Smooth muscle cell of the pulmonary artery (primary cell): Measurements from ENCODE around the gene ARL8A. TPM values are rescaled to one million over a fixed set of nuclear protein-coding genes. Genes with fewer than 3 reads are reported as not detected.

Source experiments
- total RNA-seq: library from RNA; depleted of rRNA; stranded (reverse); fragments of >200 nt; gene quantifications from 2 replicates; pipeline ENCODE4 v1.2.3, GENCODE V29; 2014

The ARL8A gene
- 26.2 and 36.1 TPM in 2 replicates for total RNA-seq

DNA sequence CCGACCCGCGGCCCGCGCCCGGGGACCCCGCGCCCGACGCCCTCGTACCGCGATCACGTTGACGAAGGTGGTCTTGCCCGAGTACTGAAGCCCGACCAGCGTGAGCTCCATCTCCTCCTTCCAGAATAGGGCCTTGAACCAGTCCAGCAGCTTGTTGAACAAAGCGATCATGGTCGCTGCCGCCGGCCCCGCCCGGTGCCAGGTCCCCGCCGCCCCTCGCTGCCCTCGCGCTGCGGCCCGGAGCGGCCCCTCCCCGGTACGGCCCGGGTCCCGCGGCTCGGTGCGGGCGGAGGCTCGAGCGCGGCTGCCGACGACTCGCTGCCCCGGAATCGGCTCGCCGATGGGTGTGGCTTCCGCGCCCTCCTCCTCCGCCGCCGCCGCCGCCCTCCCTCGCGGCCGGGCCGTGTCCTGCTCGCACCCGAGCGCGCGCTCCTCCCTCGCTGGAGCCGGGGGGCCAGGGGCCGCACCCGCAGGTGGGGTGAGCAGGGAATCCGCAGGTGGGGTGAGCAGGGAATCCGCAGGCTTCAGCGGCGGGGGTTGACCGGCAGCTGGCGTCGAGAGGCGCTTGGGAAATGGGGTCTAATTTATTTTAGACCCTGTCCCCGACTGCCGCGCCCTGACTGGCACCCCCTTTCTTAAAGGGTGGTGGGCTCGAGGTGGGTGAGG lies at the start of gene ARL8A:
TSS of gene ARL8A (minus strand) at position 336 of the 666 bp plus-strand sequence. CDS start at position 171, 165 bp downstream.

DNA sequence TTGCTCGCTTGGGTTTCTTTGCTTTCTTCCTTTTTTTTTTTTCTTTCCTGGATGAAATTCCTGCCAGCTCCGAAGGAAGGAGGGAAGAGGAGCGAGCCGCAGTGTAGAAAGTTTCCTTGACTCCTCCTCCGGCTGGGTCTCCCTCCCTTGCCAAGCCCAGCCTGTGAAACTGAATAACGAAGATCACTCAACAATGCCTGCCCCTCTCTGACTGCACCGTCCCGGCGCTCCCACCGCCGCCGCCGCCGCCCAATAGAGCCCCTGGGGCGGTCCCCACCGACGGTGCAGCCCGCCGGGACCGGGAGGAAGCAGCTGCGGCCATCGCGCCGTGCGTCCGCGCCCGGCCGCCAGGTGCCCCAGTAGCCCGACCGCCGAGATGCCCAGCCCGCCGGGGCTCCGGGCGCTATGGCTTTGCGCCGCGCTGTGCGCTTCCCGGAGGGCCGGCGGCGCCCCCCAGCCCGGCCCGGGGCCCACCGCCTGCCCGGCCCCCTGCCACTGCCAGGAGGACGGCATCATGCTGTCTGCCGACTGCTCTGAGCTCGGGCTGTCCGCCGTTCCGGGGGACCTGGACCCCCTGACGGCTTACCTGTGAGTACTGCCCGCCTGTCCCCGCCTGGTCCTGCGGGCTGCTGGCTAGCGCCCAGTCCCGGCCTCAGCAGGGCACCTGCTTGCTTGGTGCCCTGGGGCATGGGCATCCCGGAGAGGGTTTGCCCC lies 49.2 kb upstream of the ARL8A start, which contains the start of gene LGR6:
TSS of gene LGR6 (plus strand) at position 186 of the 714 bp plus-strand sequence. CDS start at position 377, 191 bp downstream.

DNA sequence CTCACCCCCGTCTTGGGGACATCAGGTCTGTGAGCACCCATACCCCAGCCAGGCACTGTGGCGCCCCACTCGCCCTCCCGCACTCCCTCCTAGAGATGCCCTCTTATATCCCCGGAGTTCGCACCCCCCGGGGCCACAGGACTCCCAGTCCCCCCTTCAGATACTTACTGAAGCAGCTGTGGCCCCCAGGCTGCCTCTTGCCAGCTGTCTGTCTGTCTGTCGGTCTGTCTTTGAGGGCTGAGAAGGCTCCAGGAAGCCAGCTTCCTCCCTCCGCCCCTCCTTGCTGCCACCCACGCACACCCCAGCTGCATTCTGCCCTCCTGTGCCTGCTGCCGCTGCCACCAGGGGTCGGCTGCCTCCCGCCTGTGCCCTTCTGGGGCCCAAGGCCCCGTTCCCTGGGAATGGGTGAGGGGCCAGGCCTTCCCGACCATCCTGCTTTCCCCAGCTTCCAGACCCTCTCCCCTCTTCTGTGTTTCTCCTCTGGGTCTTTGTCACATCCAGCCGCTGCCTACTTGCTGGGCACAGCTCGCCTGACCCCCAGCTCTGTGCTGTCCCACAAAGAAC lies 15.9 kb upstream of the ARL8A start, which contains the start of gene PTPN7:
TSS of gene PTPN7 (minus strand) at position 226 of the 564 bp plus-strand sequence. CDS start 1,200 bp downstream, outside the sequence.

DNA sequence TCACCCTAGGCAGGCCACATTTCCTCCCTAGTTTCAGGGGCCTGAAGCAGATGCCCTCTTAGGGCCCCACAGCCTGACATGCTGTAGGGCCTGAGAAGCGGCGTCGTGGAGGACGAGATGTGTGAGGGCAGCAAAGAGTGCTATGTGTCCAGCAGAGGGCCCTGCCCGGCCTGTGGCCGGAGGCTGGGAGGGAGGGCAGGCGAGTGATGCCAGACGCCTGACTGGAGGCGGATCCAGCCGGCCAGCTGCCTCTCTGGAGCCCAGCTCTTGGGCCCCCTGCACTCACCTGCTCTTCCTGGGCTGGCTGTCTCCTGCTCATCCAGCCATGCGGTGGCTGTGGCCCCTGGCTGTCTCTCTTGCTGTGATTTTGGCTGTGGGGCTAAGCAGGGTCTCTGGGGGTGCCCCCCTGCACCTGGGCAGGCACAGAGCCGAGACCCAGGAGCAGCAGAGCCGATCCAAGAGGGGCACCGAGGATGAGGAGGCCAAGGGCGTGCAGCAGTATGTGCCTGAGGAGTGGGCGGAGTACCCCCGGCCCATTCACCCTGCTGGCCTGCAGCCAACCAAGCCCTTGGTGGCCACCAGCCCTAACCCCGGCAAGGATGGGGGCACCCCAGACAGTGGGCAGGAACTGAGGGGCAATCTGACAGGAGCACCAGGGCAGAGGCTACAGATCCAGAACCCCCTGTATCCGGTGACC lies 21.8 kb downstream of the ARL8A start, which contains the start of gene GPR37L1:
TSS of gene GPR37L1 (plus strand) at position 279 of the 697 bp plus-strand sequence. CDS start at position 326, 47 bp downstream.

Other genes starting within 250 kb of the ARL8A start
- 22.2 and 40.4 TPM in 2 replicates for gene LMOD1, start 198.2 kb downstream of the ARL8A start, total RNA-seq
- gene TIMM17A, start 189.2 kb downstream of the ARL8A start, total RNA-seq, result 52.6 and 61.4 TPM in 2 replicates
- 73.0 and 82.5 TPM in 2 replicates for gene RNPEP, start 162.1 kb downstream of the ARL8A start, total RNA-seq
- 0.20 and 2.2 TPM in 2 replicates for gene ELF3, start 134.2 kb downstream of the ARL8A start, total RNA-seq
- 0.03 TPM in 1 of 2 replicates, not detected in the other for gene GPR37L1, start 21.8 kb downstream of the ARL8A start, total RNA-seq
- not detected in 2 replicates for gene PTPN7, start 15.9 kb upstream of the ARL8A start, total RNA-seq
- gene LGR6, start 49.1 kb upstream of the ARL8A start, total RNA-seq, result not detected in 2 replicates
- 5.0 and 9.1 TPM in 2 replicates for gene UBE2T, start 197.2 kb upstream of the ARL8A start, total RNA-seq
- gene PPP1R12B, start 204.0 kb upstream of the ARL8A start, total RNA-seq, result 19.4 and 21.9 TPM in 2 replicates